PC-3 (cell line): ENCODE results near the gene KIFC1.

Experiments
- CTCF ChIP-seq: fragments of 300-600 bp; sonication (generic); conservative IDR thresholded peaks from 2 replicates; pipeline ENCODE4 v1.5.1; 2017; ENCODE audit warnings: antibody characterized with exemption, low read depth, mild to moderate bottlenecking, low read length
- EZH2 ChIP-seq: fragments of 300-600 bp; sonication (generic); IDR thresholded peaks from one replicate; pipeline ENCODE4 v1.6.1; 2017; ENCODE audit warnings: antibody characterized with exemption, mild to moderate bottlenecking, low read length; ENCODE audit not compliant: unreplicated experiment
- EZH2phosphoT487 ChIP-seq: fragments of 300-600 bp; sonication (generic); IDR thresholded peaks from 2 replicates; pipeline ENCODE4 v1.6.1; 2018; ENCODE audit warnings: mild to moderate bottlenecking, antibody characterized with exemption, low read length, borderline replicate concordance

- TF ChIP-seq CTCF = no peak
- TF ChIP-seq EZH2 = no peak
- TF ChIP-seq EZH2phosphoT487 = no peak
These were observed 41.4 kb downstream of the KIFC1 start for GRCh38 chr6:33433001-33433543.
